HepG2 (cell line): ENCODE measurements around the gene POLA1. TPM values are rescaled to one million over a fixed set of nuclear protein-coding genes. Genes with fewer than 3 reads are reported as not detected.

Source experiments
- AKNA ChIP-seq: sonication (generic); formaldehyde crosslinking; IDR thresholded peaks from 2 replicates; pipeline ENCODE4 v1.4.0; 2020; ENCODE audit warnings: missing genetic modification reagents, borderline replicate concordance
- FIP1L1 ChIP-seq: fragments of 200-400 bp; formaldehyde crosslinking; IDR thresholded peaks from 2 replicates; pipeline ENCODE4 v1.6.1; 2018; ENCODE audit warnings: low read depth, mild to moderate bottlenecking, low read length, moderate library complexity, borderline replicate concordance; ENCODE audit not compliant: insufficient read depth
- FOXK1 ChIP-seq: sonication (generic); formaldehyde crosslinking; IDR thresholded peaks from 2 replicates; pipeline ENCODE4 v1.4.0; 2020; ENCODE audit warnings: low read depth, missing genetic modification reagents, borderline replicate concordance
- FOXO1 ChIP-seq: sonication (generic); formaldehyde crosslinking; IDR thresholded peaks from 2 replicates; pipeline ENCODE4 v1.4.0; 2020; ENCODE audit warnings: missing genetic modification reagents
- HNRNPUL1 ChIP-seq: fragments of 200-400 bp; formaldehyde crosslinking; IDR thresholded peaks from 2 replicates; pipeline ENCODE4 v1.6.1; 2017; ENCODE audit warnings: low read depth, mild to moderate bottlenecking, low read length, moderate library complexity
- HOXA7 ChIP-seq: sonication (generic); formaldehyde crosslinking; IDR thresholded peaks from 2 replicates; pipeline ENCODE4 v1.8.1; 2022; ENCODE audit warnings: mild to moderate bottlenecking, missing genetic modification reagents, moderate library complexity
- KDM4B ChIP-seq: sonication (generic); formaldehyde crosslinking; IDR thresholded peaks from 2 replicates; pipeline ENCODE4 v1.4.0; 2020; ENCODE audit warnings: missing genetic modification reagents
- MTF2 ChIP-seq: sonication (generic); formaldehyde crosslinking; IDR thresholded peaks from 2 replicates; pipeline ENCODE4 v1.5.0; 2020; ENCODE audit warnings: missing genetic modification reagents, borderline replicate concordance
- NFYC ChIP-seq: IDR thresholded peaks from 2 replicates; pipeline ENCODE4 v1.6.1; 2016; ENCODE audit warnings: missing genetic modification reagents, missing compliant biosample characterization
- ZMAT3 ChIP-seq: sonication (generic); formaldehyde crosslinking; conservative IDR thresholded peaks from 2 replicates; pipeline ENCODE4 v1.7.0; 2021; ENCODE audit warnings: missing genetic modification reagents
- ZMYM4 ChIP-seq: sonication (generic); formaldehyde crosslinking; IDR thresholded peaks from 2 replicates; pipeline ENCODE4 v1.8.1; 2023; ENCODE audit warnings: mild to moderate bottlenecking, missing genetic modification reagents
- ZNF276 ChIP-seq: sonication (generic); formaldehyde crosslinking; IDR thresholded peaks from 2 replicates; pipeline ENCODE4 v1.4.0; 2020; ENCODE audit warnings: mild to moderate bottlenecking, low read depth, missing genetic modification reagents
- ZNF367 ChIP-seq: sonication (generic); formaldehyde crosslinking; IDR thresholded peaks from 2 replicates; pipeline ENCODE4 v1.4.0; 2020; ENCODE audit warnings: missing genetic modification reagents, borderline replicate concordance
- ZNF572 ChIP-seq: sonication (generic); formaldehyde crosslinking; IDR thresholded peaks from 2 replicates; pipeline ENCODE4 v1.5.1; 2020; ENCODE audit warnings: mild to moderate bottlenecking, missing genetic modification reagents
- ZNF614 ChIP-seq: IDR thresholded peaks from 2 replicates; pipeline ENCODE4 v1.6.1; 2018; ENCODE audit warnings: missing biosample characterization, missing genetic modification reagents, inconsistent platforms, borderline replicate concordance
- ZNF674 ChIP-seq: sonication (generic); formaldehyde crosslinking; IDR thresholded peaks from 2 replicates; pipeline ENCODE4 v1.5.0; 2020; ENCODE audit warnings: low read depth, mild to moderate bottlenecking, missing genetic modification reagents
- ZNF687 ChIP-seq: sonication (generic); formaldehyde crosslinking; IDR thresholded peaks from 2 replicates; pipeline ENCODE4 v1.5.1; 2020; ENCODE audit warnings: mild to moderate bottlenecking, missing genetic modification reagents, moderate library complexity
- ZNF737 ChIP-seq: sonication (generic); formaldehyde crosslinking; IDR thresholded peaks from 2 replicates; pipeline ENCODE4 v1.5.0; 2020; ENCODE audit warnings: missing genetic modification reagents, mild to moderate bottlenecking, borderline replicate concordance
- polyA plus RNA-seq, 8 experiments: library from polyadenylated mRNA; depleted of rRNA in 3 of 8; stranded (reverse) in 7 of 8; unstranded in 1 of 8; fragments of >200 nt; fragmentation: Illumina TruSeq in 4 of 8; extraction: Trizol in 4 of 8; gene quantifications; 2 replicates each; pipeline versions ENCODE4 v1.2.1 to v1.2.3, GENCODE V29; 2011 to 2016; ENCODE audit warnings: low read depth in 4 of 8, missing spikeins in 1 of 8, mixed read lengths in 1 of 8; ENCODE audit not compliant: insufficient read depth in 1 of 8
- total RNA-seq, 5 experiments: library from RNA; depleted of rRNA; stranded (reverse); fragments of >200 nt; fragmentation: Illumina TruSeq; extraction: Trizol; gene quantifications; 2 replicates each; pipeline ENCODE4 v1.2.3, GENCODE V29; 2016; ENCODE audit warnings: low read depth in 1 of 5

Gene POLA1
- total and polyA plus RNA-seq, 2 of the 13 experiments (the other 11 are each of a cell fraction or from before 2014, with no cell fraction given) = 3.3 to 26.5 TPM

DNA sequence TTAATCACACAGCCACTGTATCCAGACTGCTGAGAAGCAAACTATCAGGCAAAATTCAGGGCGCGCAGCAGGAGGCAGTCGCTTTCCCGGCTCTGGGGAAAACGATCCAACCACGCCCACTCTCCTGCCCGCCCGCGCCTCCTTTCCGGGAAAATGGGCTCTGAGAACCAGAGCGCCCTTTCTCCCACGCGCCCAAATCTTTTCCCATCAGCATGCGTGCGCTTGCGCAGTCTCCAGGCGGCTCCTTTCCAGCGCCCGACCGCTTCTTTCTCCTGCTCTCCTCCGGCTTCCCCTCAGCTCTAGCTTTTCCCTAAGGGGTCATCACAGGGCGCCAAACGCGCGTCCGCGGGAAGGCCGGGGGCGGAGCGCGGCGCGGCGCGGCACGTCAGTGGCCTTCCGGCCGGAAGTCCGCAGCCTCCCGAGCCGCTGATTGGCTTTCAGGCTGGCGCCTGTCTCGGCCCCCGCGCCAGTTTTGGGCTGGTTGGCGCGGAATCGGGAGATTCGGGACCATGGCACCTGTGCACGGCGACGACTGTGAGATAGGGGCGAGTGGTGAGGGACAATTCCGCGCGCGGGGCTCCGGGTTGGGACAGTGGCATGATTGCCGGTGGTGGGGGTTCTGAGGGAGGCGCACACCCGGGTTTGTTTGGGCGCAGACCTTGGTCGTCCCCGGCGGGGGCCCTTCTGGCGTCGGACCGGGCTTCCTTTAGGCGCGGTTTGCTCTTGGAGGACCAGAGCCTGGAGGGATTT is at the start of gene POLA1 (continued):
- TF ChIP-seq KDM4B (CRISPR knock-in tag) (no peak), ZNF687 (CRISPR knock-in tag) (peak; percentile 86), ZNF614 (CRISPR knock-in tag) (0 out of 2 replicates have a peak, but pooled peaks have one; percentile 19), FOXK1 (CRISPR knock-in tag) (peak; percentile 37; the same call in 1 of the 2 replicates), ZMYM4 (CRISPR knock-in tag) (peak; percentile 74), HNRNPUL1 (no peak), NFYC (peak; percentile 85), AKNA (CRISPR knock-in tag) (no peak), ZNF572 (CRISPR knock-in tag) (no peak), FOXO1 (CRISPR knock-in tag) (no peak), ZMAT3 (CRISPR knock-in tag) (no peak), ZNF276 (CRISPR knock-in tag) (no peak), ZNF367 (no peak), MTF2 (CRISPR knock-in tag) (no peak), ZNF674 (CRISPR knock-in tag) (no peak), FIP1L1 (no peak), HOXA7 (CRISPR knock-in tag) (no peak), ZNF737 (CRISPR knock-in tag) (no peak)
